ENCODE measurements around the gene CCDC57.

GRCh38 chr17:82157046-82158035 lies 55.3 kb downstream of the CCDC57 start:
- TF ChIP-seq EZH2 (IDR thresholded peaks at IDR 0.05; ENCODE audit: insufficient read depth, poor library complexity, severe bottlenecking) (no peak), EZH2phosphoT487 (IDR thresholded peaks at IDR 0.05; ENCODE audit: insufficient read depth, low read depth) (no peak)
